Fibroblast of skin of right biceps (primary cell): ENCODE results near the gene GALNTL6.
"Not testable (repeated sequence)": the region's sequence is repeated elsewhere in the genome, so short reads cannot be mapped to it uniquely, and the experiment has no call there.

Experiments used
- DNase-seq: peaks from one replicate; pipeline ENCODE4 v3.0.0-alpha.2; 2013

GALNTL6 gene

DNA sequence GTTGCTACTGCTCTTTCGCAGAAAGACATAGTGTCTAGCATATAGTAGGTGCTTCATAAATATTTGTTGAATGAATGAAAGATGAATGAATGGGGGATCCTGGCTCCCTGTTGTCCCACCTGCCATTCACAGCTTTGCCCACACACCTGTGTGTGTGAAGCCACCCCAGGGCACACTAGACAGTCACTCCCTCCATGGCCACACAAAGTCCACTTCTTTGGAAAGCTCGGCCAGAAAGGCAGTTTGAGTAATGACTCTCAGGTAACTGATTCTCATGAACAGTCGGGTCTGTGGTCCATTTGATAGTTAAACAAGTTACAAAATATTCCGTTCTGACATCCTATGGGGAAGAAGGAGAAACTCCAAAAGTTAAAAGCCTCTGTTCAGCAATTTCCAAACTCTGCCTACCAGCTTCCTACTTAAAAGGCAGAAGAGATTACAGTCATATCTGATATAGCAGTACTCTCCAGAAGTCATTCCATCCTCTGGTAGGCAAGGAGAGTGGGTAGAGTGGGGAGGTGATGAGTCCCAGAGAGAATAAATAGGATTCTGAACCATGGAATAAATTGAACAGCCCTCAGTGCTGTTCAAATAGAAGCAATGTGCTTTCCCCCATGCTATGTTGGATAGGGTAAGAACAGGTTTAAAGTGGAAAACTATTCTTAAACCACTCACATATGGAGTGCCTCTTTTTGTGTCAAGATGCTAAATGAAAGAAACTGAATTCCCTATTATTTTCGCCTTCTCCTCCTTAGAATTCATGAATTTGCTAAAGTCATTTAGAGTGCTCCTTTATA, 1150.5 kb downstream of the GALNTL6 start:
- DNase-seq: no peak

DNA sequence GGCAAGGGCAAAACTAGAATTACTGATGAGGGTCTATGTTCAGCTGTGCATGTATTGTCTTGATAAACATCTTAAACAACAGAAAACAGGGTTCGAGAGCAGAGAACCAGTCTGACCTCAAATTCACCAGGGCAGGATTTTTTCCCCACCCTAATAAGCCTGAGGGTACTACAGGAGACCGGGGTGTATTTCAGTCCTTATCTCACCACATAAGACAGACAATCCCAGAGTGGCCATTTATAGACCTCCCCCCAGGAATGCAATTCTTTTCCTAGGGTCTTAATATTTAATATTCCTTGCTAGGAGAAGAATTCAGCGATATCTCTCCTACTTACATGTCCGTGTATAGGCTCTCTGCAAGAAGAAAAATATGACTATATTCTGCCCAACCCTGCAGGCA, 1157.0 kb downstream of the GALNTL6 start:
- not testable (repeated sequence) for DNase-seq

DNA sequence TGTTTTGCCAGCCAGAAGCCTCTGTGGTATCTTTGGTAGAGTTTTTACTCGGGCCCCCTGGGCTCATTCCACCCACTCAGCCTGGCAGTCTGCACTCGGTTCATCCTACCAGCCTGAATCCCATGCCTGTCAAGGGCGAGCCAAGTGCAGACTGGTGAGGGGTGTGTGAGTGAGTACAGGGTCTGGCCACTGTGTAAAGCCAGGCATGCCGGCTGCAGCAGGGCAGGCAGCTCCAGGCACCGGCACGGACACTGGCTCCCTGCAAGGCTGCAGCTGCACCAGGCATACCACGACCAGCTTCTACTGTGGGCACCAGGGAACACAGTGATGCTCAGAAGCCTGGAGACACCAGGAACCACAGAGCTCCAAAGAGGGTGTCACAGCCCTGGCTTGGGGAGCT, 1161.4 kb downstream of the GALNTL6 start:
- DNase-seq: no peak

DNA sequence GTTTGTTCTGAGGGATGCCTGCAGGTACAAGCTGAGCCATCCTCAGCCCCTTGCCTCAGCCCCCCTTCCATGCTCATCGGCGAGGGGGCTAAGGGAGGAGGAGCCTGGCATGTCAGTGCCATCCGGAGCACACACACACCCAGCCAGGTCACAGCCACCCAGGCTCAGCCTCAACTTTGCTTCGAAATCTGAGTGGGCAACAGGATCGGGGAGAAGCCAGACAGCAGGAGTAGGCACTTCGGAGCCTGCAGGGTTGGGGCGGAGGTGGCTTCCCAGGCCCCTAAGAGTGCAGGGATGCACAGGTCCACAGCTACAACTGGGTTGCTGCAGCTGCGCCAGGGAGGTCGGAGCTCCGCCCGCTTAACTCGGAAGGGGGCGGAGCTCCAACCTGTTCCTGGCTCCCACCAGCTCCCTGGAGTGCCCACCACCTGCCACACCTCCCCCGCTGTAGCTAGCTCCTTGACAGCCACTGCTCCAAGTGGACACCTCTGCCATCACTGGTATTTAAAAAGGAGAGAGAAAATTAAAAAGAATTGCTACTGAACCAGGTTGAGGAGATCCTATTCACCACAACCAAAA, 1162.5 kb downstream of the GALNTL6 start:
- no peak for DNase-seq

DNA sequence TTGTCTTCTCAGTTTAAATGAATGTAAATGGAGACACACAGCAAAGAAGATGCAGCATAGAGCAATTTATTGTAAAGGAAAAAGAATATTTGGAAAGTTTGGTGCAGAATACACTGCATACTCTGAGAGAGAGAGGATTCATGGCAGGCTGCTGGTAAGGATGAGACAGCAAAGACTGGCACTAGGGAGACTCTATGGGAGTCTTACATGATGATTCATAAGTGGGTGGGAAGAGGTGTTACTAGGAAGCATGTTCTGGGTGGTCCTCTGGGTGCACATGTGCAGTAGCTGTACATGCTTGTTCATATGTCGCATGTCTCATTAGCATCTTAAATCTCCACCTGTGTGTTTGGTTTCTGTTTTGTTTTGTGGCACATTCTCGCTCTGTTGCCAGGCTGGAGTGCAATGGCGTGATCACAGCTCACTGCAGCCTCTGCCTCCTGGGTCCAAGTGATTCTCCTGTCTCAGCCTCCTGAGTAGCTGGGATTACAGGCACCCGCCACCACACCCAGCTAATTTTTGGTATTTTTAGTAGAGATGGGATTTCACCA, 1164.4 kb downstream of the GALNTL6 start:
- not testable (repeated sequence) for DNase-seq

DNA sequence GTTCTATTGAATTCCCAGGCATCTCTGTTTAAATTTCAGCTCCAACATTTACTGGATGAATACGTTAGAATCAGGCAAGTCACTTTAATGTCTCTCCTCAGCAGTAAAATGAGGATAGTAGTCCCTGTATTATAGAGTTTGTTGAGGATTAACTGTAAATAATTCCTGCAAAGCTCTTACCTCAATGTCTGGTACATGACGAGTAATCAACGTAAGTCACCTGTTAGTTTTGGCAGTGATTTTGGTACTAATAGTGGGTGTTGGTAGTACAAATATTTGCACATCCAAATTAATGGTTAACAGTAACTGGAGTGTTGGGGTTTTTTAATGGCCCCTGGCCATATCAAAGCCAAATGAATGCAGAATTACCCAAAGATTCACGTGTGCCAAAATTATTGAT, 1165.6 kb downstream of the GALNTL6 start:
- DNase-seq: no peak

DNA sequence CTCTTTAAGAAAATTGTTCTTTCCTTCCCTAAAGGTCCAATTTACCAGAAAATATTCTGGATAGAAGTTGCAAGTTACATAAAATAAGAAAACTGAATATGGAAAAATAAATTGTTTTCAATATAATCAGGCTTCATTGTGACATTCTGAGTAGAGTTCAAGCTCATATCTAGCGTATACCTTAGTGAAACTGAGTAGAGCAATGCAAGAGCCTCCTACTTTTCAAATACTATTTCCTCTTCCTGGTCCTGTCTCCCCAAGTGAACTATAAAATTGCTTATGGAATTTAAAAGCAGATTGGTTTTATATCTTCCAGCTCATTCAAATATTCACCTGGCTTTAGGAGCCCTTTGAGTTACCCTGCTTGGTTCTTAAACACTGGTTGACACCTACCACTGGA, 1166.1 kb downstream of the GALNTL6 start:
- no peak for DNase-seq

DNA sequence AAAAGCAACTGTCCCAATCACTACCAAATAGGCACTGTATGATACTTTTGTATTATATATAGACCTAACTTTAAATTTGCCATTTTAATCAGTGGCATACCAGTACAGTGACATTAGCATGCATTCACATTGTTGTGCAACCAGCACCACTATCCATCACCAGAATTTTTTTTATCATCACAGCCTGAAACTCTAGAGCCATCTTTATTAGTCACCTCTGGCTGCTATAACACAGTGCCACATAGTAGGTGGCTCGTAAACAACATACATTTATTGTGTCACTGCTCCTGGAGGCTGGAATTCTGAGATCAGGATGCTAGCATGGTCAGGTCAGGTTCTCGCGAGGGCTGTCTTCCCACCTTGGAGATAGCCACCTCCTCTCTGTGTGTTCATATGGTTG, 1167.0 kb downstream of the GALNTL6 start:
- no peak for DNase-seq

DNA sequence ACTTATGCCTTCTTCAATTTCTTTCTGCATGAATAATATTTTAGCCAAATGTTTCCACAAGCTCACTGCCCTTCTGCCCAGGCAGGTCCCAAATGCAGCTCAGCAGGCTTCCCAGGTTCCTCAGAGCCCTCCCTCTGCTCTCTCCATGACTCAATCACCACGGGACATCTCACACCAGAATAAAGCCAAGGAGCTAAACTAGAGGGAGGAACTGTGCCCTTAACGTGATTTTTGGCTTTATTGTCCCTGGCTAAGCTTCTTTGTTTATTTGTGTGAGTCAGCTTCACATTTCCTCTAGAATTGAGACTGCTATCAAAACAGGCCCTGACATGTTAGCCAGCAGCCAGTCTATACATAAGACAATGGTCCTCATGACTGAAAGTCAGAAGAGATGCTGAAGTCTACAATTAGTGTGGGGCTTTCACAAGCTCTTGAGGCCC, 1169.0 kb downstream of the GALNTL6 start:
- DNase-seq: peak; percentile 59

DNA sequence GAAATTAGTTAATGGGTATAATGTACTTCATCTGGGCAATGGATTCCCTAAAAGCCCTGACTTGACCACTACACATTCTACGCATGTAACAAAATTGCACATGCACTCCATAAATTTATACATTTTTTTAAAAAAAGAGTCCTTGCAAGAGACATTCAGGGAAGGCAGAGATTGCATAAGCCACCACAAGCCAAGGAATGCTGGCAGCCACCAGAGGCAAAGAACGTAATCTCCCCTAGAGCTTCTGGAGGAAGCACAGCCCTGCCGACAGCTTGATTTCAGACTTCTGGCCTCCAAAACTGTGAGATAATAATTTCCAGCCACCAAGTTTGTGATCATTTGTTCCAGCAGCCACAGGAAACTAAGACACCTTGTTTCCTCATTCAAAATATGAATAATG, 1169.8 kb downstream of the GALNTL6 start:
- DNase-seq: peak; percentile 26

DNA sequence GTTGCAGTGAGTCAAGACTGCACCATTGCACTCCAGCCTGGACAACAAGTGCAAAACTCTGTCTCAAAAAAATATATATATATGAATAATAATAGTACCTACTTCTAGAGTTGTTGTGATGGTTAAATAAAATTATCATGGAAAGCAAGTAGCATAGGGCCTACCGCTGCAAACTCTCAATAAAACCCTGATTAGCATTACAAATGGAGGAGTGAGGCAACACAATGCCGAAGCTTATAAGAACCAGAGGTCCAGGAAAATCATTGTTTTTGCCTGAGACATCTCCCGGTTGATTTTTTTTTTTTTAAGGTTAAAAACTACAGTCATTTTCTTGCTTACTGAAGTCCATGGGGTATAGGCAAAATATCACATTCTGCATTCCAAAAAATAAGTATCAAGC, 1170.4 kb downstream of the GALNTL6 start:
- DNase-seq: no peak

DNA sequence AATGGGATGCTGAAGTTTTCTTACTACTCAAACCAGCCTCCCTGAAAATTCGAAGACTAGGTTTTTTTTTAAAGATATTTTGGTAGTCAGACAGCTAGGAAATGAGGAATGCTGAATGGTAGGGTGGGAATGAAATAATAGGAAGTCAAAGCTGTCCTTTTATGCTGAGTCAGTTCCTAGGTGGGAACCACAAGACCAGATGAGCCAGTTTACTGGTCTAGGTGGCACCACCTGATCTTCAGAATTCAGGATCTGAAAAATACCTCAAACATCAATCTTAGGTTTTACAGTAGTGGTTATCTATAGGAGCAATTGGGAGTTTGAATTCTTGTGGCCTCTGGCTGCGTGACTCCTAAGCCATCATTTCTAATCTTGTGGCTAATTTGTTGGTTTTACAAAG, 1172.3 kb downstream of the GALNTL6 start:
- DNase-seq: no peak

DNA sequence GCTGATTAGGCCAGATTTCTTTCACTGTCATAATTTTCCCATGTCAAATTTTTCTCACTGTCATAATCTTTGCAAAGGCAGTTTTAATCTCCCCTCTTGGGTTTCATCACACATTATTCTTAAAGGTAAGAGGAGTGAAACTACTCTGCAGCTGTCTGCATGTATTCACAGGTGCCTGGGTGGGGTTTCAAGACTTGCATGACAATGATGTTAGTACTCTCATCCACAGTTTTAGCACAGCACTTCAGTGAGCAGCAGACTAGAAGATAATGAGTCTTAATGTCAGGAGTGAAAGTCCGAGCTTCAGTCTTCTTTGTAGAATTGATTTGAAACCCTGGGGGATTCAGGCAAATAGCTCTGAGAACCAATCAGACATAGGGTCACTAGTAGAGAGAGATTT, 1172.9 kb downstream of the GALNTL6 start:
- no peak for DNase-seq

DNA sequence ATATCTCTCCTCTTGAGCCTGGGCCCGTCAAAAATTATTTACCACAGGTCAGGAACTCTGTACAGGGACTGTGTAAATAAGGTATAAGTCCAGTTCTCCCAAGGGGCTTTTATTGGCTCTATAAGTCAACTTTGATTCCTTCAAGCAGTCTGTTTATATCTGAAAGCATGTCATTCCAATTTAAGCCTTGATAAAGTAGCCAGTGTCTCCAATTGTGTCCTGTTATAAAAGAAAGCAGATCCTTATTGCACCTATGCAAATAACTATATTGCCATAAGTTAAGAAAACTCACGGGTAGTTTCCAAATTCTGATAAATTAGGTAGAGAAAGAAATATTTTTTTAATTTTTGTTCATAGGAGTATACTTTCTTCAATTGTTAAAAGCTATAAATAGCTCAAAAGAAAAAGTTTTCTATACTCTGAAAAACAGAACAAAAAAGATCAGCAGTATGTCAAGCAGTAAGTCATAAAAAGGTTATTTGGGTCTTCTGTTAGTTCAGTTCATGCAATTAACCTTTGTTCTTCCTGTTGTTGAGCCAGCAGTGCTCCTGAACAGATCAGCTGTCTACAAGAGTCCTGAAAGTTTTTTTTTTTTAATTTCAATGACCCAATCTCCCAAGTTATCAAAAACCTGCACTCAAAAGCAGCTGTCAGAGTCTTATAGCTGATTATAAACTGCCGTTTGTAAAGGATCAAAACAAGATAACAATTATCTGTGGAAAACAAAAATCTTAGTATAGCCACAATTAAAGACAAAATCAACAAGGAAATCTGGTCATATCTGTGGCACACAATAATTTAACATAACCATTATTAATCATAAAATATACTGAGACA, 1177.0 kb downstream of the GALNTL6 start:
- DNase-seq: no peak

DNA sequence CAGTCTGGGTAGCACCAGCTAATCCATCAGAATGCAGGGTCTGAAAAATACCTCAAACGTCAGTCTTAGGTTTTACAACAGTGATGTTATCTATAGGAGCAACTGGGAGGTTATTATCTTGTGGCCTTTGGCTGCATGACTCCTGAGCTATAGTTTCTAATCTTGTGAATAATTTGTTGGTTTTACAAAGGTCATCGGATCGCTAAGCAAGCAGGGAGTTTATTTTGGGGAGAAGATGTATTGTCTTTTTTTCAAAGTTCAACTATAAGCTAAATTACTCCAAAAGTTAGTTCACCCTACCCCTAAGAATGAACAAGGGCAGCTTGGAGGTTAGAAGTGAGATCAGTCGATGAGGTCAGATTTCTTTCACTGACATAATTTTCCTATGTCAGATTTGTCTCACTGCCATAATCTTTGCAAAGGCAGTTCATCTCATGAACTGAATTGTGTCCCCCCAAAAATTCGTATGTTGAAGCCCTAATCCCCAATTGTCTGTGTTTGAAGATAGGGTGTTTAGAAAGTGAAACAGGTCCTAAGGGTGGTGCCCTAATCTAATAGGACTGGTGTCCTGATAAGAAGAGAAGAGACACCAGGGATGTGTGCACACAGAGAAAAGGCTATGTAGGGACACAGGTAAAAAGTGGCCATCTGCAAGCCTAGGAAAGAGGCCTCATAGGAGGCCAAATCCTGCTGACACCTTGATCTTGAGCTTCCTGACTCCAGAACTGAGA, 1179.6 kb downstream of the GALNTL6 start:
- no peak for DNase-seq

DNA sequence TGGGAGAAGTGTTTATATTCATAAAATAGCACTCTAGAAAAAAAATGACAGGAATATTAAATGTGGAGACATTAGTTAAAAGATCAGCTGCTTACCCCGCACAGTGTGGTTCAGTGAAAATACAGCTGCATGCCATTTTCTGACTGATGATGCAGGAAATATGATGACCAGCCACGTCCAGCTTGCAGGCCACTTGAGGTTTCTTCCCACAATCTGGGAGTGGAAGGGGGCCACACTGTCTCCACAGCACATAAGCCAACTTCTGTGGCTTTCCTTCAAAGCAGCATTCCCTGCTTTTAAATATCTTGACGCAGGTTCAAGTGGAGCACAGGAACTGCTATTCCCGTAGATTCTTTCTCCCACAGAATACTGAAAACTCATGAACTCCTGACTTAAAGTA, 1182.0 kb downstream of the GALNTL6 start:
- peak; percentile 31 for DNase-seq

DNA sequence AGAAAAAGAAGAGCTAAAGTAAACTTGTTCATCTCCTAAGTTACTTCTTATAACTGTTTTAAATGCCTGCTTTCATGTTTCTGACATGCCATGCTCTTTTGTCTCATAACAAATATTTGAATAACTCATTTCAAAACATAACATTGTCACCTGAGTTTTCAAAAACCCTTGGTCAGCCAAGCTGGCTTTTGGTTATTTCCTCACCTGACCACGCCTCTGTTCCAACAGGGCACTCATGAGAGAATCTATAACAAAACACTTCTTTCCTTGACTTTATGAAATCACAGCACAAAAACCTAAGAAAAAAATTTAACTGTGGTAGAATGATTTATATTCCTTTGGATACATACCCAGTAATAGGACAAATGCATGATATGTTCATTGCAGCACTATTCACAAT, 1182.5 kb downstream of the GALNTL6 start:
- no peak for DNase-seq

DNA sequence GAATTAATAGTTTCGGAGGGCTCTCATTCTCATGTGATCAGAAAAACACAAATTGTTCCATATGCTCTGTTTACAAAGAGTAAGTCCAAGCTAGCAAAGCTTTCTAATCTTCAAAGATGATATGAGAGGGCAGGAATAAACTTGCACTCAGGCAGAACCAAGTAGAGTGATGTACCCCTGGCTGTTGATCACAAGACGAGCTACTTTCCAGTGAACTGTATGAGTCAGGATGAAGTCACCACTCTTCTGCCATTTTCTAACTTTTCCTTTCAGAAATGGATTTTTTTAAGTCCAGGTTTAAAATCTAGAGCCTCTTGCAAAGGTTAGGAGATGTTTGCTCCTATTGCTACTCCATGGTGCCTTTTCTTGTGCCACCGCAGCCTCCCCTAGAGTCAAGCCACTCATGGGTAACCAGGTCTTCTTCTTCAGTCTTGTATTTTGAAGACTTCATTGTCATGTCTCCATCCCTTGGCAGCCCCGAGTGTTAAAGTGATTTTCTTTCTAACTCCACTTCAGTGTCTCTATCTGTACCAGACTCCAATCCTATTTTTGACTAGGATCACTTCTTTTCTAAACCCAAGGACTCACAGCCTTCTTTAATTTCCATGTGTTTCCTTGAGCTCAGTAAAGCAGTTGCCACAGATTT, 1183.5 kb downstream of the GALNTL6 start:
- peak; percentile 74 for DNase-seq

DNA sequence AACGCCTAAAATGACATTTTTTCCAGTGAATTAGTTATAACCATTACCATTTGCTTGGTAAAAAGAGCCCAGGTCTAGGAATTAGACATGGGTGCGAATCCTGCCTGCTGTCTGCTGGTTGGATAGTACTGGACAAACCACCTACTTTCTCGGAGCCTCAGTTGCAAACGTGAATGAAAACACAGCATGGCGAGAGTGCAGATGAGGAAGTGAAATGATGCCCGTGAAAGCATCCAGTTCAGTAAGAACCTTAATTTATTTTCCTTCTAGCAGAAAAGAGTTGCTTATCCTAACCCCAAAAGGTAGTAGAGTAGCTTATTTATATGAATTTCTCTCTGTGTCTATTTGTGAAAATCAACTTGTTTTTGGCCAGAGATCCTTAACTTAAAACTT, 1184.0 kb downstream of the GALNTL6 start:
- no peak for DNase-seq

DNA sequence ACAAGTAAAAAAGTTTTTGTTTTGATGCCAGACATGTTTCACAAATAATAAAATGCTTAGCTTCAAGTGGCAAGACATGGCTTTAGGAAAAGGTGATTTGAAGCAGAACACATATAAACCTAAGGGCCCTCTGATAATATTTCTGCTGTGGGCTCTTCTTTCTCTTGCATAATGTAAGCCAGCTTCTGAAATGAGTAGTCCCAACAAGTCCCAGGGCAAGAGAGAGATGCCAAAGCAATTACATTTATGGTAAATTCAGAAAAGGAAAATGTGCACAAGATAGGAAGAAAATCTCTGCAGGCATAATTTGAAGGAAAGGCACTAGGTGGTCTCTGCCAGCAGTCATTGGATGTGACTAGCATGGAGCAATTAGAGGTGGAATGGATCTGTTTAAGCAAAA, 1184.7 kb downstream of the GALNTL6 start:
- DNase-seq: no peak

DNA sequence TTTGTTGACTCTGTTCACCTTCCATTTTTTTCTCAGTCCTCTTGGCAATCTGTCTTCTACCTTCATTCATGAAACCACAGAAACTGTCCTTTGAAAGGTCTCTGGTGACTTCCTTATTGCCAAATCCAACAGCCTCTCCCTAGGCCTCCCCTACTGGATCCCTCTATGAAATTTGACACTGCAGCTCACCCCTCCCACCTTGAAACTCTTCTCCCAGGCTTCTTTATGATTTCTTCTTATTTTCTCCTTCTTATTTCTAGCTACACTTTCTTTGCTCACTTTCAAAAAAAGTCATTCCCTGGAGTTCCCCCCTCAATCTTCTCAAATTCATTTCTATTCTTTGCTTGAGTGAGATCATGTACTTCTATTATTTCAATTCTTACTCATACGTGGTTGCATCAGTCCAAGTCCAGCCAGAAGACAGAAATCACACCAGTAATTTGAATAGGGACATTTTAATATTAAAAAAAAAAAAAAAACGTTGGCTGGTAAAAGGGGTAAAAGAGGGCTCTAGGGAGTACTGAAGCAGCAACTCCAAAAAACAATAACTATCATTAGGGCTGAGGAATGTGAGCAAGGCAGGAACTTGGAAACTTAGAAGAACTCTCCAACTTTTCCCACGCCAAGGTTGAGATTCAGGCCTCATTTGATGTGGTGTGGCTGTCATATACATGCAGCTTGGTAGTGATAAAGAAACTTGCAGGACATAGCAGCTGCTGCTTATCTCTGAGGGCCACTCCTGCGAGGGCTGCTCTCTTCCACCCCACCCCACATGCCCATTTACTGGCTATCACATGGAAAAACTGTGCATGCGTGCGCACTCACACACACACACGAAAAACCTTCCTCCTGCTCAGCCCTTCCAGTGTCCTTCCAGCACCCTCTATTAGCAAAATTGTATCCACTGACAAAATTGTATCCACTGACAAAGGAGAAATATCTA, 1185.6 kb downstream of the GALNTL6 start:
- peak; percentile 81 for DNase-seq
